ENCODE results near the gene CCNY.
"Not testable (repeated sequence)": the region's sequence is repeated elsewhere in the genome, so short reads cannot be mapped to it uniquely, and the experiment has no call there.

Gene CCNY

DNA sequence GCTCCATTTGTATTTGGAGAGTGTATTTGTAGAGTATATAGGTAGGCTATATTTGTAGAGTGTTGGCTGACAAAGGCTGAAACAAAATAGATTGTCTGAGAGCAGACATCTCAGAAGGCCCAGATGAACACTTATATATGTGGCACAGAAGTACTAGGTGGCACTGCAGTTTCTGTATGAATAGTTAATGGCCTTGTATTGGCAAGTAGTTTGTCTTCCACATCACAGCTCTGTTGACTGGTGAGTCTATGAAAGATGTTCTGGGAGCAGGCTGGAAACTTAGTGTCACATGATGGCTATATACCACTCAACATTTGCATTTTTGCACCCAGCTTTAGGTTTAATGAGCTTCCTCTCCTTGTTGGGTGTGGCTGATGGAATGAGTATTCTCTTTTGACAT, 51.9 kb downstream of the CCNY start:
- DNase-seq = no peak

- DNase-seq = no peak
Observed at GRCh38 chr10:35388682-35389081, 52.4 kb downstream of the CCNY start.

GRCh38 chr10:35390161-35390840, 54.0 kb downstream of the CCNY start:
- no peak for DNase-seq

DNA sequence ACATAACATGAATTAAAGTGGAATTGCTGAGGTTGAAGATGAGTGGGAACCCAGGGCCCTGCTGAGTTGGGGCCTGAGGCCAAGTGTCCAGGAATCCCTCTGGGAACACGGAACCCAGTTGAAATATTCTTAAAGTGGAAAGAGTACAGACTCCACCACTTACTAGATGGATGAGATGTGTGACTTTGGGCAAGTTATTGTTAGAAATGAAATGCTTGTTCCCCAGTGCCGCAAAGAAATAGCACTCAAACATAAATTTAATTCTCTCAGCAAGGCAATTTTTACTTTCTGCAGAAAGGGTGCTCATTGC, 54.5 kb downstream of the CCNY start:
- DNase-seq = no peak

- DNase-seq = no peak
Observed at GRCh38 chr10:35391153-35391953, 55.0 kb downstream of the CCNY start.

DNA sequence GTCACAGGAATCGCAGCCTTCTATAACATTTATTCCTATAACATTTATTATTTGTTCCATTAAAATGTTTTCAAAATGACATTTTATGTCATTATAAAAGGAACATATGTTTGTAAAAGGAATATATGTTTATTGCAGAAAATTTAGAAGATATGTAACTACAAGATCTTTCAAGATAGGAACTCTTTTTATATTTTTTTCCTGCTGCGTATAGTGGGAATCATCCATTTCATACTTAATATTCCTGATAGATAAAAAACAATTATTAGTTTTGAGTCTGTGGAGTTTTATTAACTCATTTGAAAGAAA, 55.6 kb downstream of the CCNY start:
- no peak for DNase-seq

DNA sequence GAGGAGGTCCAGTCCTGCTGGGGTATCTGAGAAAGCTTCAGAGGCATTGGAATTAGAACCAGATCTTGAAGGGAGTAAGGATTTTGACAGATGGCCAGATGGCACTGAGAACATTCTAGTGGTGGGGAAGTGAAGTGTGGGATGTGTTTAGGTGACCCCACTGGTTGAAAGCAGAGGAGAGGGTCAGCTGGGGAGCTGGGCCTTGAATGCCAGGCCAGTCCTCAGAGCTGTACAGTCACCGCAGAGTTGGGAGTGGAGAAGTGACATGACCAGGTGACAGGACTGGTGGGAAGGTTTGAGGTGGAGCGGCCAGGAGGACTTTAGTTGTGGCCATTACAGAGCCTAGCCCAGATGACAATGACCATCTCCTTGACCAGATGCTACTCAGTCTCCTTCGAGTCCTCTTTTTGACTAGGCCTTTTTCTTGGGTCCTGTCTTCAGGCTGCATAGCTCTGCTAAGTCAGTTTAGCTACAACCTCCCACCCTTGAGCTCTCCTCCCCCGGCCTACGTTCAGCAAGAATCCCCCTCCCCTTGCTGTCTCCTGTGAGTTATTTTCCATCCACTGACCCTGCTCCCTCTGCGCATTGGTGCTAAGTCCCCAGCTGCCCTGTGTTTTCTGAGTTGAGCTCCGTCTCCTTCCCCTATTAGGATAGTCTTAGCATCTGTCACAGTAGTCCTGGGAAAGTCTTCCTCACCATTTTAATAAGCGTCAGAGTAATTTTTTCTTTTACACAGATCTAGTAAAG, 56.3 kb downstream of the CCNY start:
- no peak for DNase-seq

DNA sequence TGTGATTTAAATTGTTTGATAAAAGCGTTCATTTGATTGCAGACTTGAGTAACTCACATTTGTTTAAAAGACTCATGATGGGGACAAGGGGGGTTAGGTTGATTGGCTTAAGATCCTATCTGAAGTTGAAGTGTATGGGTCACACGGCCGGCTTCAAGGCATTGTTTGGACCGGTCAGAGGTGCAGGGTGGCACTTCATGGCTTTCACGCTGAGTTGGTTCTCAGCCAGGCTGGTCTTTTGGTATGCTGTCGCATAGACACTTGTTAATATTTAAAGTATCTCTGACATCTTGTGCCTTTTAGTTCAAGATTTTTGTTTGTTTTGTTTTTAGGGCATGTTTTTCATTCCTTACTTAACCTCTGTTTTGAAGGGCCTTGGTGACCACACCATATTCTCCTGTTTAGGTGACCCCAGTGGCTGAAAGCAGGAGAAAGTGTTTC, 58.1 kb downstream of the CCNY start:
- no peak for DNase-seq

DNA sequence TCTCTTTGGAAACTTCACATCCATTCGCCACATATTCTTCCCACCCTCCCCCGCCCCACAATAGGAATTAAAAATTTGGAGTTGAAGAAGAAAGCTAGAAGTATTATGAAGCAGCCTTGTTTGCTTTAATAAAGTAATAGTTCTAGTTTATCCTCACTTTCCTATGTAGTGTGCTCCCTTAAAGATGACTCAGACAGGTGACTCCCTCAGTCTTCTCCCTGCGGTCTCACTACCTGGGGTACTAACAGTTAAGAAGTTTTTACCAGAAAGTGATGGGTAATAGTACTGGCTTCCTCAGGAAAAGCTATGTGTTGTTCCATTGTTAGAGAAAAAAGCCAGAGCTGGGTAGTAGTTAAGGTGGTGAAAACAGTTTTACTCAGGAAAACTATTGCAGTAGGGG, 58.6 kb downstream of the CCNY start:
- DNase-seq = no peak

DNA sequence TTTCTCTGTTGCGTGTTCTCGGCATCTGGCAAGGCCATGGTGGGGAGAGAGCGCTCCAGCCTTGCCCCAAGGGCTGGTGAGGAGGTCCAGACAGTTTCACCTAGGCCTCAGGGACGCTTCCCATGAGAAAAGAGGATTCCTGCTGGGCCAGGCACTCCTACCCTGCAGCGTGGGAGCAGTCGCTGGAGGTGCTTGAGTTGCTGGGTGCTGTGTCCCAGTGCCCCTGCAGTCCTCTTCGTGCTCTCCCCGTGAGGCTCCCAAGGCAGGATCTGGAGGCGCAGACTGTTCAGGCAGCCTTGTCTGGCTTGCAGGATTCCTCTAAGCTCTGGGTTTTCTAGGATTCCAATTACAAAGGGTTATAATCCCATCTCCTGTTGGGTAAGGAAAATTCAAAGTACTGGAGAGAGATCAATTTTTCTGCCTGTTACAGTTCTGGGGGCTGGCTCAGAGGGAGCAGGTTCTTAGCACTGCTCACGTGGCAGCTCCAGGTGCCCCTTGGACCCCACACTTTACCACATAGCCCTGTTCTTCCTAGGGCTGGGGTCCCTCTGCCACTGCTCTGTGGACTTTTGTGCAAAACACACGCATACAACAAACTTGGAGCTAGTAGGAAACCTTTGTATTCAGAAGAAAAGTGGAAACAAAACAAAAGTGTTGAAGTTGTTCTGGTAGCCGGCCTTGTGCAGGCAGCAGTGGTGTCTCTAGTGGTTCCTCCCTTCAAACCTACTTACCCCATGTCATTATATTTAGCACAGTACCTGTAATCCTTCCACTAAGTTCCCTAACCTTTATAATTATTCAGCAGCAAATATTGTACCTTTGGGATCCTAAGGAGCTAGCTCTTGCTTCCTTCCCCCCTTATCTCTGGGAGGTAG, 60.5 kb downstream of the CCNY start:
- DNase-seq = no peak

DNA sequence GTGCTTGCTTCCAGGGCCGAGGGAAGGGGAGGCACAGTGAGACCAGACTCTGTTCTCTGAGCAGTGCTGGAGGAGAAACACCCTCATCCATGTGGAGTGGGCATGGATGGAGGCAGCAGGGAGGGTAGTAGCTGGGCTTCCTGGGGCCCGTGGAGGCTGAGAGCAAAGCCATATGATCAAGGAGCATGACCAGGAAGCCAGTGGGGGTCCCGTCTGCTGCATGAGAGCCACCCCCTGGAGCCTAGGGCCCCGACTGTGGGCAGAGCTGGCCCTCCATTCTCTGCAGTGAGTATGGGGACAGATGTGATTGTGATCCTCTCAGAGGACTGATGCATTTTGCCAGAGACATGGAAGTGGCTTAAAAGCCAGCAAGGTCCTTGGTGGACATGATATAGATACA, 61.6 kb downstream of the CCNY start:
- DNase-seq = no peak

DNA sequence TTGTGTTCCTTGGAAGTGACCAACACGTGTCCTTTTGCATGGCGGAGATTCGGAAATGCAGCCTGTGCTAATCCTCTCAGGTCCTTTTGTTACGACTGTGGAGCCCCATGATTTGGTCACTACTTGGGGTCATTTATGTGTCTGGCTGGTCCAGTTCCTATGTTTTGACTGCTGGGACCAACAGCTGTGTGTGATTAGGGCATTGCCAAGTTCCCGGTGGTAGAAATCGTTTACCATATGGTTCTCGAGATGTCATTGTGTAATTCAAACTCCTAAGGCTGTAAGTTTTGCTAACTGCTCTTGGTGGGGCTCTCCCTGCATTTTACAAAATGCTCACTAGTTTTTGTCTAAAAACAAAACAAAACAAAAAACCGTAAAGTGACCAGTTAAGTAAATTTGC, 62.0 kb downstream of the CCNY start:
- DNase-seq = no peak

GRCh38 chr10:35398908-35399307, 62.6 kb downstream of the CCNY start:
- no peak for DNase-seq

DNA sequence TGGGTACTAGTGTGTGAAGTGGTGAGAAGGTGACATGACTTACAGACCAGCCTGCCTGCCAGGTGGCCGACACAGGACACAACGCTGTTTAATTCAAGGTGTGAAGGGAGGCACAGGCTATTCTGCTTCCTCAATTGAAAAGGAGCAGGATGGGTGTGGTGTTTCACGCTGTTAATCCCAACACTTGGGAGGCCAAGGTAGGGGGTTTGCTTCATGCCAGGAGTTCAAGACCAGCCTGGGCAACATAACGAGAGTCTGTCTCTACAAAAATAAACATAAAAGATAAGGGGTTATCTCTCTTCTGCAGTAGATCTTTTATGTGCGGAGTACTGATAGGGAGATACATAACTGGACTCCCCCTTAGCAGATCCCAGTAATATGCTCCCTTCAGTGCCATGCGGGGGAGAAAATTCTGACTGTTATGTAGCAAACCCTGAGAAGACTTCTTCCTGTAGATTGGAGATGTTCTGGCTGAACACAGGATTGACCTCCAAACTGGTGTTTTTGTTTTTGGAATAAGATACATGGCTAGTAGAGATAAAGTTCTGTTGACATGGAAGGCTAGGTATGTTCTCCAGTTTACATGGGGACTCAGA, 63.2 kb downstream of the CCNY start:
- DNase-seq = no peak

DNA sequence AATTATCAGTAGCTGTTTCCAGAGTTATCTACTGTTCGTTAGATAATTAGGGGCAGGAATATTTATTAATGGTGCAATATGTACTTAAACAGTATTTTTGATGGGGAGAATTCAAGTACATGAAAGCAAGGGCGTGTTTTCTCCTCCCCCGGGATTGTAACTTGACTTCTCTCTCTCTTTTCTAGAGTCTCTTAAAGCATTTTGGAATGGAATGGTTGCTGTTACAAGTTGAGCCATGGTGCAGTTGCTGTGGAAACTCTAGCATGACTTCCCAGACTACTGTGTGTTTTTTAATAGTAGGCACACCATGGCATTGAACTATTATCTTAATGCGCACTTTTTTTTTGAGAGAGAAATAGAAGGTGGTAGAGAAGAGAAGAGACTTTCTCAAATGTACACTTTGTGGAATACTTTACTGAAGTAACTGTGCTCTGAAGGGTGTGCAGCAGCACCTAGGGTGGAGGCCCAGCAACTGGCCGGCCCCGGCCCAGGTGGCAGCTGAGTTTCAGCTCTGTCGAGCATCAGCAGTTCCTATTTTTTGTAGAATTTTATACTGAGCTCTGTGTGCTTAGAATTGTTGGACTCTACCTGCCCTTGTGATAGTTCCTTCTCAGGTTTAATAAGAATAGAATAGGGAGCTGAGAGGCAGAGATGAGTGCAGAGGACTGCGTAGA, 64.4 kb downstream of the CCNY start:
- DNase-seq = no peak

DNA sequence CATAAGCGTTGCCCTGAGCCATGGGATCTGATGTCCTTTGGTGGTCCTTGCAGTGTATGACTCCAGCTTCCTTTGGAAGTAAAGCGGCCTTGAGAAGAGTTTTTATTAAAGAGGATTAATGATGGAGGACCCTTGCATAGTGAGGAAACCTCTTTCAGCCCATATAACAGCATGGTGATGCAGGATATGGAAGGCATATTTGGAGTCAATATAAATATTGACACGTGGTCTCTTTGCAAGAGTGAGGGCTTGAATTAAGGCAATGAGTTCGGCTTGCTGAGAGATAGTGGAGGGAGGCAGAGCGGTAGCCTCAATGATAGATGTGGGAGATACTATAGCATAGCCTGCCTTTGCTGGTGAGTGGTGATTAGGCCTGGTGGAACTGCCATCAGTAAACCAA, 67.2 kb downstream of the CCNY start:
- not testable (repeated sequence) for DNase-seq

GRCh38 chr10:35404077-35404476, 67.8 kb downstream of the CCNY start:
- not testable (repeated sequence) for DNase-seq

DNA sequence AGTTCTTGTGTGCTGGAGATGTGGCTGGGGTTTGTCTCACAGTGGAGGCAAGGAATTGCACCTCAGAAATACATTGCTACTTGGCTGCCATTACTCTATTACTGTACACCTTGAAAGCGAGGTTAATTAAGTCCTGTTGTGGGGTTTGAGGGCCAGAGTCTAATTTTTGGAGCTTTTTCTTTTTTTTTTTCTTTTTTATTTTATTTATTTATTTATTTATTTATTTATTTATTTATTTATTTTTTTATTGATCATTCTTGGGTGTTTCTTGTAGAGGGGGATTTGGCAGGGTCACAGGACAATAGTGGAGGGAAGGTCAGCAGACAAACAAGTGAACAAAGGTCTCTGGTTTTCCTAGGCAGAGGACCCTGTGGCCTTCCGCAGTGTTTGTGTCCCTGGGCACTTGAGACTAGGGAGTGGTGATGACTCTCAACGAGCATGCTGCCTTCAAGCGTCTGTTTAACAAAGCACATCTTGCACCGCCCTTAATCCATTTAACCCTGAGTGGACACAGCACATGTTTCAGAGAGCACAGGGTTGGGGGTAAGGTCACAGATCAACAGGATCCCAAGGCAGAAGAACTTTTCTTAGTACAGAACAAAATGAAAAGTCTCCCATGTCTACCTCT, 69.8 kb downstream of the CCNY start:
- DNase-seq = not testable (repeated sequence)

GRCh38 chr10:35407696-35408095, 71.4 kb downstream of the CCNY start:
- DNase-seq = not testable (repeated sequence)

DNA sequence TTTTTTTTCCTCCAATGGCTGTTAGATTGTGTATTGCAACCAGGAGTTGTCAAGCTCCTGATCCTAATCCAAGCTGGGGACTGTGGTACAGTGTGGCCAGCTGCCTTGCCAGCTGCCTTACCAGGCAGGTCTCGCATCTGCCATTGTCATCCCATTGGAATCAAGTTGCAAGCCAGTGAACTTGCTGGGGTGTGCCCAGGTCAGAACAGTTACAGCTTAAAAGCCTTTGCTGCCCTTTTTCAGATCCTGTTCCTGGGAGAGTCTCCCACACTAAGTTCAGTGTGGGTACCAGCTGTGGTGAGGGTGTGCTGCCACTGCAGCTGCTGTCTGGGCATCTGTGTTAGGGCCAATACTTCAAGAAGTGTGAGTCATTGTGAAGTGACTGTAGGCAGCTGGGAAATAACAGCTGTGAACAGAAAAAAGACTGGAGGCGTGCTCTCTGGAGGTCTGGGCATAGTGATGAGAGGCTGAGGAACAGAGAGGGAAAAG, 72.8 kb downstream of the CCNY start:
- peak in 1 of 2 donors; percentile 10 for DNase-seq

- DNase-seq = no peak
Observed at GRCh38 chr10:35409808-35410207, 73.5 kb downstream of the CCNY start.
